Gastroesophageal sphincter (tissue), 3 donors: Measurements from ENCODE around the gene PLAAT2.

Experiments
- CTCF ChIP-seq, 4 experiments: fragments of 200-600 bp in 2 of 4; fragments of 450-650 bp in 2 of 4; sonication (generic) in 1 of 4; IDR thresholded peaks; one replicate each; pipeline ENCODE4 v1.5.1; 2017 to 2019; ENCODE audit warnings: antibody characterized with exemption in 4 of 4, mild to moderate bottlenecking in 2 of 4, moderate library complexity in 2 of 4
- POLR2A ChIP-seq, 2 donors: fragments of 450-650 bp; IDR thresholded peaks; one replicate each; pipeline ENCODE4 v1.6.1; 2017; ENCODE audit warnings: antibody characterized with exemption in 2 of 2, mild to moderate bottlenecking in 2 of 2, moderate library complexity in 1 of 2

DNA sequence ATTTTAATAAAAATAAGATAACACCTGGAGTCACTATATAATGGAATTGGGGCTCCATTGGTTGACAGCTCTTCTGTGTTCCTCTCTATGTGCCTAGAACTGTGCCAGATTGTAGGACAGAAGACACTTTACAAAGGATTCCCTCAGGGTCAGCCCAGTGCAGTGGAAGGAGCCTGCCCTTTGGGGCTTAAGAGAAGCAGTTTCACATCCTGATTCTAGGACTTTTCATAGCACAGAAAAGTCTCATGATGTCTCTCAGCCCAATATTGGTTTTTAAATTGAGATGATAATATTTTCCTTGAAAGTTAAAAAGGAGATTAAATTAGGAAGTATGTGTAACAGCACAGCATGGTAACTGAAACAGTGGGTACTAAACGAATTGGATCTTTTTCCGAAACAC lies 19.5 kb downstream of the PLAAT2 start:
- no peak for TF ChIP-seq CTCF (IDR thresholded peaks at IDR 0.05)
- TF ChIP-seq POLR2A (IDR thresholded peaks at IDR 0.05), result no peak
